A673 (cell line): ENCODE measurements around the gene ZNF219. TPM values are rescaled to one million over a fixed set of nuclear protein-coding genes. Genes with fewer than 3 reads are reported as not detected.

Experiments used
- BruUV-seq: library from RNA; stranded (reverse); fragments of 400-500 nt; replicated peaks from 2 replicates; lab custom pipeline; 2021; lab: Mats Ljungman, UMichigan
- CTCF ChIA-PET: fragments of 300-600 bp; sonication (Branson Sonifier 250); formaldehyde crosslinking; loops from one replicate; lab custom pipeline; 2022; ENCODE audit warnings: antibody characterized with exemption; lab: Charles Lee
- POLR2A ChIA-PET: fragments of 300-600 bp; sonication (Branson Sonifier 250); formaldehyde crosslinking; loops from one replicate; lab custom pipeline; 2022; ENCODE audit warnings: antibody characterized with exemption; ENCODE audit not compliant: low non-redundant PET; lab: Charles Lee
- DNase-seq: peaks from one replicate; pipeline ENCODE4 v3.0.0-alpha.2; 2015; ENCODE audit warnings: low spot score
- H3K27ac ChIP-seq: fragments of 200-600 bp; sonication (generic); 2 replicates; pipeline ENCODE4 v1.5.1; 2016; ENCODE audit warnings: mixed run types, low read depth, mild to moderate bottlenecking, mixed read lengths, antibody characterized with exemption, low read length; ENCODE audit not compliant: poor library complexity, severe bottlenecking
- H3K27me3 ChIP-seq: fragments of 200-600 bp; sonication (generic); replicated peaks from 2 replicates; pipeline ENCODE4 v1.6.1; 2017; ENCODE audit warnings: mixed run types, low read depth, mild to moderate bottlenecking, mixed read lengths, antibody characterized with exemption, low read length; ENCODE audit not compliant: insufficient read depth, poor library complexity
- H3K36me3 ChIP-seq: fragments of 200-600 bp; sonication (generic); 2 replicates; pipeline ENCODE4 v1.6.1; 2016; ENCODE audit warnings: mixed run types, mild to moderate bottlenecking, mixed read lengths, antibody characterized with exemption, low read length; ENCODE audit not compliant: insufficient read depth, poor library complexity, severe bottlenecking
- H3K4me1 ChIP-seq: fragments of 200-600 bp; sonication (generic); 2 replicates; pipeline ENCODE4 v1.6.1; 2017; ENCODE audit warnings: mixed run types, mild to moderate bottlenecking, mixed read lengths, antibody characterized with exemption, low read length; ENCODE audit not compliant: insufficient read depth, poor library complexity, severe bottlenecking
- H3K4me3 ChIP-seq: fragments of 200-600 bp; sonication (generic); 2 replicates; pipeline ENCODE4 v1.5.1; 2016; ENCODE audit warnings: low read depth, mixed run types, mild to moderate bottlenecking, mixed read lengths, low read length; ENCODE audit not compliant: poor library complexity, severe bottlenecking
- H3K9me3 ChIP-seq: fragments of 200-600 bp; sonication (generic); 2 replicates; pipeline ENCODE4 v1.6.1; 2016; ENCODE audit warnings: mixed run types, low read depth, mild to moderate bottlenecking, mixed read lengths, antibody characterized with exemption, low read length; ENCODE audit not compliant: poor library complexity, severe bottlenecking
- CTCF ChIP-seq: fragments of 300-800, 200-600 bp; sonication (generic); conservative IDR thresholded peaks from 2 replicates; pipeline ENCODE4 v1.5.1; 2017; ENCODE audit warnings: low read depth, mild to moderate bottlenecking, antibody characterized with exemption, low read length, moderate library complexity, mixed read lengths
- EZH2 ChIP-seq: fragments of 200-600 bp; sonication (generic); IDR thresholded peaks from 2 replicates; pipeline ENCODE4 v1.6.1; 2017; ENCODE audit warnings: borderline replicate concordance, low read depth, mild to moderate bottlenecking, mixed read lengths, antibody characterized with exemption, low read length; ENCODE audit not compliant: poor library complexity, severe bottlenecking
- intact Hi-C: fragments of 100-400 bp; cut with micrococcal nuclease; formaldehyde crosslinking; loops from one replicate; pipeline ENCODE4 v1.10.0; 2022; ENCODE audit not compliant: unreplicated experiment
- total RNA-seq: library from RNA; stranded (reverse); gene quantifications from 2 replicates; pipeline ENCODE4 v1.2.3, GENCODE V29; 2021

Gene ZNF219
- total RNA-seq, 1 experiment from 2014 or later: 84.6 TPM

- Histone ChIP-seq H3K36me3 (peaks cover 94% of the 10 kb centered on the region), H3K4me1 (no peaks in the 10 kb centered on the region), H3K9me3 (no peaks in the 10 kb centered on the region), H3K4me3 (no peak overlapping the region), H3K27ac (no peak overlapping the region), H3K27me3 (no peaks in the 10 kb centered on the region)
- POLR2A ChIA-PET: no interaction called here
- CTCF ChIA-PET: interaction anchor here (1.2 to 1.3 kb wide), 3 partner anchors 16 to 72 kb away, joined by 4 to 17 read pairs (median 9); no protein-coding TSS in a partner anchor
- no peak for TF ChIP-seq CTCF
- no peak for TF ChIP-seq EZH2
- intact Hi-C loops: loop anchor here (1.0 kb wide), 1 partner anchor 16 kb away; no protein-coding TSS in a partner anchor
- no peak for DNase-seq
- no TSS peak for BruUV-seq
Observed at GRCh38 chr14:21086908-21087293, 11.6 kb downstream of the ZNF219 start.

GRCh38 chr14:21084998-21085853, 13.2 kb downstream of the ZNF219 start:
- Histone ChIP-seq H3K4me1 (no peaks in the 10 kb centered on the region), H3K9me3 (no peaks in the 10 kb centered on the region), H3K27ac (no peak overlapping the region), H3K36me3 (peaks cover 92% of the 10 kb centered on the region), H3K27me3 (no peaks in the 10 kb centered on the region), H3K4me3 (no peak overlapping the region)
- ChIA-PET CTCF (interaction anchor here (0.6 kb wide), 1 partner anchor 9 kb away, joined by 10 read pairs; no protein-coding TSS in a partner anchor), POLR2A (no interaction called here)
- DNase-seq: no peak
- BruUV-seq: no TSS peak
- intact Hi-C loops: no loop called here
- TF ChIP-seq CTCF (no peak), EZH2 (no peak)

- no TSS peak for BruUV-seq
- no peak overlapping the region for H3K27ac ChIP-seq
- TF ChIP-seq CTCF: no peak
Observed at GRCh38 chr14:21084396-21084795, 14.1 kb downstream of the ZNF219 start.

More at GRCh38 chr14:21084396-21084795, 14.1 kb downstream of the ZNF219 start:
- POLR2A ChIA-PET: no interaction called here
- Histone ChIP-seq H3K36me3 (peaks cover 90% of the 10 kb centered on the region), H3K4me1 (no peaks in the 10 kb centered on the region), H3K4me3 (no peak overlapping the region), H3K9me3 (no peaks in the 10 kb centered on the region), H3K27me3 (no peaks in the 10 kb centered on the region)
- CTCF ChIA-PET: interaction anchor here (0.9 kb wide), 1 partner anchor 16 kb away, joined by 5 read pairs; no protein-coding TSS in a partner anchor
- intact Hi-C loops: no loop called here
- DNase-seq: no peak
